ENCODE measurements around the gene DND1. TPM values are rescaled to one million over a fixed set of nuclear protein-coding genes. Genes with fewer than 3 reads are reported as not detected.
A peak's percentile ranks its signal among the peaks of the same experiment; 100 is the strongest.

Gene DND1
- total and polyA plus RNA-seq, 2 experiments from 2014 or later = 0.14 to 0.22 TPM

- Histone ChIP-seq H4K20me1 (ENCODE audit: insufficient read depth) (no peaks in the 10 kb centered on the region), H3K4me1 (ENCODE audit: insufficient read depth) (peaks cover 11% of the 10 kb centered on the region; the same call in 1 of the 2 replicates), H3K9me2 (ENCODE audit: insufficient read depth) (no peaks in the 10 kb centered on the region), H3F3A (ENCODE audit: insufficient read depth) (peaks cover 22% of the 10 kb centered on the region), H3K9ac (peak within 1 kb of the TSS; percentile 95), H3K4me3 (peak within 1 kb of the TSS; percentile 96), H3K27me3 (replicated peaks; ENCODE audit: insufficient read depth) (no peaks in the 10 kb centered on the region), H2AFZ (peak within 1 kb of the TSS; percentile 92), H3K9me3 (ENCODE audit: low read depth) (no peaks in the 10 kb centered on the region), H3K4me2 (ENCODE audit: unreplicated experiment) (peak within 1 kb of the TSS; percentile 93), H3K27ac (peak within 1 kb of the TSS; percentile 80), H3K36me3 (ENCODE audit: low read depth) (peaks cover 16% of the 10 kb centered on the region), H3K79me2 (ENCODE audit: insufficient read depth) (peaks cover 91% of the 10 kb centered on the region)
- in situ Hi-C loops (cut with MboI) = no loop called here
- WGBS, 2 experiments (ENCODE audit: low coverage in 1 of 2, low lambda C conversion rate in 2 of 2, missing lambda C conversion rate in 2 of 2) = 1% methylated on average over 49 to 61 of the region's 61 CpGs
- TF ChIP-seq EZH2 (IDR thresholded peaks at IDR 0.05; ENCODE audit: insufficient read depth, poor library complexity, severe bottlenecking) (no peak), EZH2phosphoT487 (IDR thresholded peaks at IDR 0.05; ENCODE audit: insufficient read depth, low read depth) (no peak)
- DNase-seq = peak; percentile 99
These were observed 17.9 kb upstream of the DND1 start, which contains the start of the genes HARS1 and HARS2 for GRCh38 chr5:140690941-140691924. TSS of gene HARS1 (minus strand) at chr5:140691370. CDS start at chr5:140691304, 66 bp downstream. TSS of gene HARS2 (plus strand) at chr5:140691455. CDS start at chr5:140691649, 194 bp downstream.

- peak overlapping the region; percentile 92 for H2AFZ ChIP-seq
- peak overlapping the region; percentile 80 for H3K27ac ChIP-seq
- H3K4me1 ChIP-seq (ENCODE audit: insufficient read depth) = peaks cover 11% of the 10 kb centered on the region; the same call in 1 of the 2 replicates
- H3K27me3 ChIP-seq (replicated peaks; ENCODE audit: insufficient read depth) = no peaks in the 10 kb centered on the region
- 36% methylated on average over 8 of the region's 8 CpGs for WGBS, 2 experiments (ENCODE audit: low coverage in 1 of 2, low lambda C conversion rate in 2 of 2, missing lambda C conversion rate in 2 of 2)
- in situ Hi-C loops (cut with MboI) = no loop called here
- H3K36me3 ChIP-seq (ENCODE audit: low read depth) = peaks cover 12% of the 10 kb centered on the region
- no peaks in the 10 kb centered on the region for H3K9me2 ChIP-seq (ENCODE audit: insufficient read depth)
- H3F3A ChIP-seq (ENCODE audit: insufficient read depth) = peaks cover 22% of the 10 kb centered on the region
- H3K4me2 ChIP-seq (ENCODE audit: unreplicated experiment) = peak overlapping the region; percentile 93
- no peaks in the 10 kb centered on the region for H4K20me1 ChIP-seq (ENCODE audit: insufficient read depth)
- no peak for TF ChIP-seq EZH2phosphoT487 (IDR thresholded peaks at IDR 0.05; ENCODE audit: insufficient read depth, low read depth)
- no peak for TF ChIP-seq EZH2 (IDR thresholded peaks at IDR 0.05; ENCODE audit: insufficient read depth, poor library complexity, severe bottlenecking)
- H3K4me3 ChIP-seq = peak overlapping the region; percentile 96
- DNase-seq = peak; percentile 60
- peak overlapping the region; percentile 95 for H3K9ac ChIP-seq
- no peaks in the 10 kb centered on the region for H3K9me3 ChIP-seq (ENCODE audit: low read depth)
- peaks cover 91% of the 10 kb centered on the region for H3K79me2 ChIP-seq (ENCODE audit: insufficient read depth)
These were observed 17.1 kb upstream of the DND1 start for GRCh38 chr5:140690376-140690932.

- Histone ChIP-seq H3K9me2 (ENCODE audit: insufficient read depth) (no peaks in the 10 kb centered on the region), H2AFZ (no peak overlapping the region), H4K20me1 (ENCODE audit: insufficient read depth) (no peaks in the 10 kb centered on the region), H3K9me3 (ENCODE audit: low read depth) (no peaks in the 10 kb centered on the region), H3F3A (ENCODE audit: insufficient read depth) (peaks cover 15% of the 10 kb centered on the region; the same call in 1 of the 2 replicates), H3K9ac (no peak overlapping the region), H3K36me3 (ENCODE audit: low read depth) (peaks cover 23% of the 10 kb centered on the region), H3K4me3 (no peak overlapping the region), H3K4me2 (ENCODE audit: unreplicated experiment) (no peak overlapping the region), H3K27me3 (replicated peaks; ENCODE audit: insufficient read depth) (no peaks in the 10 kb centered on the region), H3K27ac (no peak overlapping the region), H3K4me1 (ENCODE audit: insufficient read depth) (no peaks in the 10 kb centered on the region), H3K79me2 (ENCODE audit: insufficient read depth) (no peaks in the 10 kb centered on the region)
- DNase-seq = no peak
- 95 to 97% methylated on average over 7 of the region's 7 CpGs for WGBS, 2 experiments (ENCODE audit: low coverage in 1 of 2, low lambda C conversion rate in 2 of 2, missing lambda C conversion rate in 2 of 2)
- TF ChIP-seq EZH2 (IDR thresholded peaks at IDR 0.05; ENCODE audit: insufficient read depth, poor library complexity, severe bottlenecking) (no peak), EZH2phosphoT487 (IDR thresholded peaks at IDR 0.05; ENCODE audit: insufficient read depth, low read depth) (no peak)
- in situ Hi-C loops (cut with MboI) = no loop called here
These were observed 5.6 kb upstream of the DND1 start for GRCh38 chr5:140678993-140679392.

GRCh38 chr5:140677947-140678346 lies 4.6 kb upstream of the DND1 start:
- Histone ChIP-seq H3K9ac (no peak overlapping the region), H3K9me2 (ENCODE audit: insufficient read depth) (no peaks in the 10 kb centered on the region), H3K4me3 (no peak overlapping the region), H4K20me1 (ENCODE audit: insufficient read depth) (no peaks in the 10 kb centered on the region), H2AFZ (no peak overlapping the region), H3K27me3 (replicated peaks; ENCODE audit: insufficient read depth) (no peaks in the 10 kb centered on the region), H3K27ac (no peak overlapping the region), H3K4me2 (ENCODE audit: unreplicated experiment) (no peak overlapping the region), H3K79me2 (ENCODE audit: insufficient read depth) (no peaks in the 10 kb centered on the region), H3K36me3 (ENCODE audit: low read depth) (peaks cover 20% of the 10 kb centered on the region), H3K4me1 (ENCODE audit: insufficient read depth) (no peaks in the 10 kb centered on the region), H3K9me3 (ENCODE audit: low read depth) (no peaks in the 10 kb centered on the region), H3F3A (ENCODE audit: insufficient read depth) (peaks cover 16% of the 10 kb centered on the region; the same call in 1 of the 2 replicates)
- 96 to 98% methylated on average over 3 of the region's 3 CpGs for WGBS, 2 experiments (ENCODE audit: low coverage in 1 of 2, low lambda C conversion rate in 2 of 2, missing lambda C conversion rate in 2 of 2)
- DNase-seq = no peak
- in situ Hi-C loops (cut with MboI) = no loop called here
- TF ChIP-seq EZH2phosphoT487 (IDR thresholded peaks at IDR 0.05; ENCODE audit: insufficient read depth, low read depth) (no peak), EZH2 (IDR thresholded peaks at IDR 0.05; ENCODE audit: insufficient read depth, poor library complexity, severe bottlenecking) (no peak)

Measured in GM23248 (cell line).